Measurements from ENCODE around the gene RPN1.

Gene RPN1

GRCh38 chr3:128648940-128649663 lies 1.5 kb downstream of the RPN1 start:
- no peak for DNase-seq (ENCODE audit: low spot score)

- no peak for DNase-seq (ENCODE audit: low spot score)
Observed at GRCh38 chr3:128648402-128648801, 2.2 kb downstream of the RPN1 start.

GRCh38 chr3:128647307-128647706 lies 3.3 kb downstream of the RPN1 start:
- no peak for DNase-seq (ENCODE audit: low spot score)

GRCh38 chr3:128634075-128634611 lies 16.5 kb downstream of the RPN1 start:
- DNase-seq (ENCODE audit: low spot score): no peak

- DNase-seq (ENCODE audit: low spot score): no peak
Observed at GRCh38 chr3:128632301-128632700, 18.3 kb downstream of the RPN1 start.

- DNase-seq (ENCODE audit: low spot score): no peak
Observed at GRCh38 chr3:128629936-128630335, 20.7 kb downstream of the RPN1 start.

GRCh38 chr3:128625409-128625945 lies 25.1 kb downstream of the RPN1 start:
- DNase-seq (ENCODE audit: low spot score): no peak

- no peak for DNase-seq (ENCODE audit: low spot score)
Observed at GRCh38 chr3:128624526-128625138, 26.0 kb downstream of the RPN1 start.

GRCh38 chr3:128623762-128624176 lies 26.8 kb downstream of the RPN1 start:
- no peak for DNase-seq (ENCODE audit: low spot score)

- DNase-seq (ENCODE audit: low spot score): no peak
Observed at GRCh38 chr3:128621931-128622330, 28.7 kb downstream of the RPN1 start.

GRCh38 chr3:128621234-128621633 lies 29.4 kb downstream of the RPN1 start:
- no peak for DNase-seq (ENCODE audit: low spot score)

- no peak for DNase-seq (ENCODE audit: low spot score)
Observed at GRCh38 chr3:128620268-128620691, 30.3 kb downstream of the RPN1 start.

- peak; percentile 93 for DNase-seq (ENCODE audit: low spot score)
Observed at GRCh38 chr3:128619146-128619890, 31.3 kb downstream of the RPN1 start.

GRCh38 chr3:128618398-128618726 lies 32.3 kb downstream of the RPN1 start:
- DNase-seq (ENCODE audit: low spot score): no peak

- peak; percentile 100 for DNase-seq (ENCODE audit: low spot score)
Observed at GRCh38 chr3:128617557-128618397, 32.8 kb downstream of the RPN1 start.

- DNase-seq (ENCODE audit: low spot score): no peak
Observed at GRCh38 chr3:128617270-128617556, 33.4 kb downstream of the RPN1 start.

- DNase-seq (ENCODE audit: low spot score): no peak
Observed at GRCh38 chr3:128616516-128617269, 33.9 kb downstream of the RPN1 start.

GRCh38 chr3:128614076-128614475 lies 36.5 kb downstream of the RPN1 start:
- no peak for DNase-seq (ENCODE audit: low spot score)

- no peak for DNase-seq (ENCODE audit: low spot score)
Observed at GRCh38 chr3:128613083-128613829, 37.4 kb downstream of the RPN1 start.

GRCh38 chr3:128610451-128611070 lies 40.1 kb downstream of the RPN1 start:
- DNase-seq (ENCODE audit: low spot score): no peak
